GM18526 (cell line): ENCODE results near the gene HSPB9.
A peak's percentile ranks its signal among the peaks of the same experiment; 100 is the strongest.

Experiments used
- POLR2A ChIP-seq: IDR thresholded peaks from 3 replicates; pipeline ENCODE4 v1.6.1; 2011; ENCODE audit not compliant: insufficient read length; ENCODE audit errors: extremely low read depth

Gene HSPB9

GRCh38 chr17:42096360-42097111 is 26.1 kb upstream of the HSPB9 start:
- TF ChIP-seq POLR2A: no peak

DNA sequence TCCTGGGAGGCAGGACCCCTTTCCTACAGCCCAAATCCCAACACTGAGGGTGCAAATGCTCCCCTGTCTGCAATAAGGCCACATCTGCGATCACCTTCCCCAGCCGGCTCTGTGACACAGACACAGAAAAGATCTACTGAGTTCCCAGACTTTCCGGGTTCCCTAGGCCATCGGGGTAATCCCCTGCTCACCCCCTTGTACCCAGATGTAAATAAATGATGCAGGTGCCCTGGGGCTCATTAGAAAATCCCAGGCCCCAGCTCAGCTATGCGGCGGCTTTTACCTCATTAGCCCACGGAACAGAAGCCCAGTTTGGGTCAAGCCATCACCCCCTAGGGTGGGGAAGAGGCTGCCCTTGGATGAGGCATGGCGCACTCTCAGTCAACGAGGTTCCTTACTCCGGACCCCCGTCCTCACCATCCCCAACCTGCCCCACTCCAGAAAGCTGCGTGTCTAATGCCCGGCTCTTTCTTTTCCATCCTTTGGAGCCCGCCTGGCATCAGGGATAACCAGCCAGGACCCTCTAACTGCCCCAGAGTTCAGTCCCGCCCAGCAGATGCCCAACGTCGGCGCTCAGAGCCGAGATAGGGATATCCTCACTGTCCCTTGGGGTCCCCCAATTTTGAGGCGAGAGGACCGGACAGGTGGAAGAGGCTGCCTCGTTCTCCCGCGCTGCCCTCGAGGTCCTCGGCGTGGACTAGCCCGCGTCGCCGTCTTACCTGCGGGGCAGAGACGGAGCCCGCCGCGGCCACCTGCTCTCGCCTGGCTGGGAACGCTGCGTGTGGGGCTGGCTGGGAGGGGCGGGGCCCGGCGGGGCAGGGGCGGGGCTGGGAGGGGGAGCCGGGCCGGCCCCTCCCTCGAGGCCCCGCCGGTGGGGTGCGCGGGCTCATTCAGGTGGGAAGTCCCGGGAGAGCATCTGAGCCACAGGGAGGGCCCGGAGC is 24.6 kb upstream of the HSPB9 start, which contains the start of gene ZNF385C:
Gene ZNF385C, minus strand, starts transcription at position 783 of the 941 bp plus-strand sequence. CDS start 35,417 bp downstream, outside the sequence.
- TF ChIP-seq POLR2A: no peak

DNA sequence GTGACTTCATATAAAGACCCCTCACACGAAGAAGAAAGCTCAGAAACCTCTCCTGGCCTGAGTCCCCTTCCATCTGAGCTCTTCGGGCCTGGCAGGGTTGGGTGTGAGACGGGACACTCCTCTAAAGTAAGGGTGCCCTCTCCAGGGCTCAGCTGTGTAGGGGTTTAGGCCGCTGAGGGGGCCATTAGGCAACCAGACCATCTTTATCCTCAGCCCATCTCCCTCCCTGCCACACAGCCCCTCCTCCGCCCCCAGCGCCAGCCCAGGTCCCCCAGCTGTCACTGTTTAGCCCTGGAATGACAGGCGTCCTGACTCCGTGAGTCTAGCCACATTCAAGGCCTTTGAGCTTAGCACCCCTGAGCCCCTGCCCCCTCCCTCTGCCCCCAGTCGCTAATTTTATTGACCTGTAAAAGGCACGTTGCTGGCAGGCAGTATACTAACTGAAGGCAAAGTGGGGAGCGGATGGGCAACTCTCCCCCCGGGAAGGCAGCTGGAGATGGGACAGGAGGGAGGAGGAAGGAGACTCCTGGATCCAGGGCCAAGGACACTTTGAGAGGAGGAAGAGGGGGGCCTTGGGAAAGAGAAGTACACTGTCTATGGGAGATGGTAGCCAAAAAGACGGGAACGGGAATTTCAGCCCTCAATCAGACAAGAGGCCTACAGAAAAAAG is 23.7 kb upstream of the HSPB9 start:
- TF ChIP-seq POLR2A: no peak

- no peak for TF ChIP-seq POLR2A
Measured at GRCh38 chr17:42101513-42102292, 20.9 kb upstream of the HSPB9 start.

GRCh38 chr17:42103221-42103954 is 19.2 kb upstream of the HSPB9 start:
- TF ChIP-seq POLR2A: no peak

- no peak for TF ChIP-seq POLR2A
Measured at GRCh38 chr17:42104264-42104663, 18.3 kb upstream of the HSPB9 start.

DNA sequence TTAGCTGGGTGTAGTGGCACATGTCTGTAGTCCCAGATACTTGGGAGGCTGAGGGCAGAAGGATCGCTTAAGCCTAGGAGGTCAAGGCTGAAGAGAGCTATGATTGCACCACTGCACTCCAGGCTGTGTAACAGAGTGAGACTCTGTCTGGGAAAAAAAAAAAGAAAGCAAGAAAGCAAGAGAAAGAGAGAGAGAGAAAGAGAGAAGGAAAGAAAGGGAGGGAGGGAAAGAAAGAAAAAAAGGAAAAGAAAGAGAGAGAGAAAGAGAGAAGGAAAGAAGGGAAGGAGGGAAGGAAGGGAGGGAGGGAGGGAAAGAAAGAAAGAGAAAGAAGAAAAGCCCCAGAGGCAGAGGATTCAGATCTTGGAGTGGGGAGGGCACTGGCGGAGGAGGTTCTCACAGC is 16.6 kb upstream of the HSPB9 start:
- no peak for TF ChIP-seq POLR2A

GRCh38 chr17:42107124-42107523 is 15.5 kb upstream of the HSPB9 start:
- TF ChIP-seq POLR2A: no peak

GRCh38 chr17:42107597-42108576 is 14.7 kb upstream of the HSPB9 start:
- TF ChIP-seq POLR2A: peak; percentile 41

GRCh38 chr17:42109086-42109485 is 13.5 kb upstream of the HSPB9 start:
- TF ChIP-seq POLR2A: no peak

GRCh38 chr17:42110301-42111264 is 12.0 kb upstream of the HSPB9 start:
- TF ChIP-seq POLR2A: no peak

DNA sequence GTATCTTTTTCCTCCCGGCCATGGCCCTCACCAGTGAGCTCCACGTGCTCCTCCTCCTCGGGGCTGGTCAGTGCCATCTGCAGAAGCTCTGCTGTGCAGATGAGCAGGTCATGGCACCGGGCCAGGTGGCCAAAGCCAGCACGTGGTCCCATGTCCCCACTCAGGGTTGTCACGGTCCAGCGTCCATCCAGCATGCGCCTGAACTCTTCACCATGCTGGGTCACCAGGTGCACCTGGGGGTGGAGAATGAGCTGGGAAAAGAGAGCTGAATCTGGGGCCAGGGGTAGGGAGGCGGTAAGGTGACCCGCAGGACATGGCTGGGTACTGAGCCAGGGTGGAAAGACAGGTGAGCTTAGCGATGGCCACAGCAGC is 11.4 kb upstream of the HSPB9 start:
- TF ChIP-seq POLR2A: no peak
